ENCODE data around the gene SYCP2.
"Not testable (repeated sequence)": the region's sequence is repeated elsewhere in the genome, so short reads cannot be mapped to it uniquely, and the experiment has no call there.

The SYCP2 gene

GRCh38 chr20:59902470-59902869, 31.0 kb downstream of the SYCP2 start:
- DNase-seq = no peak

GRCh38 chr20:59895908-59896307, 37.5 kb downstream of the SYCP2 start:
- no peak for DNase-seq

GRCh38 chr20:59891581-59891980, 41.9 kb downstream of the SYCP2 start:
- DNase-seq = no peak

- not testable (repeated sequence) for DNase-seq
Observed at GRCh38 chr20:59890035-59890434, 43.4 kb downstream of the SYCP2 start.

GRCh38 chr20:59888050-59888449, 45.4 kb downstream of the SYCP2 start:
- no peak for DNase-seq

- DNase-seq = no peak
Observed at GRCh38 chr20:59884494-59884893, 48.9 kb downstream of the SYCP2 start.

- DNase-seq = no peak
Observed at GRCh38 chr20:59880198-59880597, 53.2 kb downstream of the SYCP2 start.

GRCh38 chr20:59873409-59873808, 60.0 kb downstream of the SYCP2 start:
- DNase-seq = no peak

GRCh38 chr20:59871096-59871495, 62.3 kb downstream of the SYCP2 start:
- DNase-seq = no peak

GRCh38 chr20:59866338-59866737, 67.1 kb downstream of the SYCP2 start:
- no peak for DNase-seq

GRCh38 chr20:59864726-59865125, 68.7 kb downstream of the SYCP2 start:
- no peak for DNase-seq

GRCh38 chr20:59863058-59863457, 70.4 kb downstream of the SYCP2 start:
- no peak for DNase-seq

GRCh38 chr20:59861401-59861800, 72.0 kb downstream of the SYCP2 start:
- DNase-seq = no peak

- DNase-seq = no peak
Observed at GRCh38 chr20:59858425-59858824, 75.0 kb downstream of the SYCP2 start.

- no peak for DNase-seq
Observed at GRCh38 chr20:59857966-59858365, 75.5 kb downstream of the SYCP2 start.

GRCh38 chr20:59856941-59857340, 76.5 kb downstream of the SYCP2 start:
- not testable (repeated sequence) for DNase-seq

- DNase-seq = not testable (repeated sequence)
Observed at GRCh38 chr20:59856526-59856925, 76.9 kb downstream of the SYCP2 start.

GRCh38 chr20:59850018-59850641, 83.3 kb downstream of the SYCP2 start:
- DNase-seq = no peak

- DNase-seq = no peak
Observed at GRCh38 chr20:59848182-59848581, 85.3 kb downstream of the SYCP2 start.

- no peak for DNase-seq
Observed at GRCh38 chr20:59845472-59845871, 88.0 kb downstream of the SYCP2 start.

GRCh38 chr20:59839400-59839799, 94.0 kb downstream of the SYCP2 start:
- no peak for DNase-seq

- no peak for DNase-seq
Observed at GRCh38 chr20:59837623-59838394, 95.6 kb downstream of the SYCP2 start.

GRCh38 chr20:59836767-59837166, 96.7 kb downstream of the SYCP2 start:
- no peak for DNase-seq
